ENCODE data around the gene CACNA1B.

Gene CACNA1B

DNA sequence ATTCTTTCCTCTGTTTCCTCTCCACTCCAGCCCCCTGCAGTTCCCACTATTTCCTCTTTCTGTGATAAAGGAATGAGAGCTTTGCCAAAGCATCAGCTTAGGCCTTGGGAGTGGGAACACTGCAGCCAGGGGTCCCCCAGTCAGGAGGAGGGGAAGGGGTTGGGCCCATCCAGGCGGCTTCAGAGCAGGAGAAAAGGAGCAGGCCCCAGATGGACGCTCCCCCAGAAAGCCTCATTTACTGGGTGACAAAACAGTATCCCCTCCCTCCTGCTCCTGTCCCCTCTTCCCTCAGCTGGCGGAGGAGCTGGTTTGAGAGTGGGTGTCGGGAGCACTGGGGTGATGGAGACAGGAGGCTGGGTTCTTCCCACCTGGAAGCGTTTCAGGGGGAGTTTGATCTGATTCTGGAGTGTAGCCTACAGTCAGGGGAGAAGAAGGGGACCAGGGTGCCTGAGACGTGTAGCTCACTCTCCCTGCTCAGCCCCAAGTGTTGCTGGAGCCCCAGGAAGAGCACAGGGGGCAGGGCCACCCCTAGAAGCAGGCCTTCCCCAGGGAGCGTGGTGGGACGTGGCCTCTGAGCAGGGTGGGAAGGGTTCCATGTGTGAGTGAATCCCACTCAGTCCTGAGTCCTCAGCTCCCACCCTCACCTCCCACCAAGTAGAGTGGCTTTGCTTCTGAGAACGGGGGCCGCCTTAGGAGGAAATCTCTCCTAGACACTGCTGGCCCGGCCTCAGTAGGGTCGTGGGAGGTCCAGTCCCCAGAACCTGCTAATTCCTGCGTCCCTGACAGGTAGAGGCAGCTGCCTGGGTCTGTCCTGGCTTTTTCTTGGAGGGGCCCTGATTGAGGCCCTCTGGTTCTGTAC is 173.1 kb downstream of the CACNA1B start:
- no peak overlapping the region for H3K4me3 ChIP-seq (replicated peaks in 1 of 2; ENCODE audit: low read depth in 2 of 2, low read length in 2 of 2)

DNA sequence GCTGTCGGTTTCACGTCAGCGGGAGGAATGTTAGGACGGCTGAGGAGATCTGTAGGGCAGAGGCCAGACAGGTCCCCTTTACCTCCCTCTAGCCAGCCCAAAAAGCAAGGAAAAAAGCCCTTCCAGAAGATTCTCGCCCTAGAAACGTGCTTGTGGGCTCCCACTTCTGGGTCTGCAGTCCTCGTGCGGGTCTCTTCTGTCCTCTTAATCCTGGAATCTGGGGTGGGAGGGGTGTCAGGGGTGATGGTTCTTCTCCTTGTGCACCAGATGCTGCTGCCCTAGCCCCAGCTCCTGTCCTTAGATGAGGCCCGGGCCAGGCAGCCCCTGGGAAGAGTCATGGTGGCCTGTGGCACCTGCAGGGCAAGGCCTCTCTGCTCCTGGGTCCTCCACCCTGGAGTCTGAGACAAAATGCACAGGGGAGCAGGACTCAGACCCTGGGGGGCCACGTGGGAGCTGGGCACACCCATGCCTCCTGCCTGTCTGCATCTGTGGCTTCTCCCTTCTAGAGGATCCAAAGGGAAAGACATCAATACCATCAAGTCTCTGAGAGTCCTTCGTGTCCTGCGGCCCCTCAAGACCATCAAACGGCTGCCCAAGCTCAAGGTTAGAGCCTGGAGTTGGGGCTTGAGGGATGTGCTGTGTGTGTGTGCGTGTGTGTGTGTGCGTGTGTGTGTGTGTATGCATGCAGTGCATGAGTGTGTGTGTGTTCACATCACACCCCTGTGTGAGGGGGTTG is 174.2 kb downstream of the CACNA1B start:
- no peak overlapping the region for H3K4me3 ChIP-seq (replicated peaks in 1 of 2; ENCODE audit: low read depth in 2 of 2, low read length in 2 of 2)
- DNase-seq (ENCODE audit: low read depth in 2 of 2), result no peak
- TF ChIP-seq, protein P1, sequence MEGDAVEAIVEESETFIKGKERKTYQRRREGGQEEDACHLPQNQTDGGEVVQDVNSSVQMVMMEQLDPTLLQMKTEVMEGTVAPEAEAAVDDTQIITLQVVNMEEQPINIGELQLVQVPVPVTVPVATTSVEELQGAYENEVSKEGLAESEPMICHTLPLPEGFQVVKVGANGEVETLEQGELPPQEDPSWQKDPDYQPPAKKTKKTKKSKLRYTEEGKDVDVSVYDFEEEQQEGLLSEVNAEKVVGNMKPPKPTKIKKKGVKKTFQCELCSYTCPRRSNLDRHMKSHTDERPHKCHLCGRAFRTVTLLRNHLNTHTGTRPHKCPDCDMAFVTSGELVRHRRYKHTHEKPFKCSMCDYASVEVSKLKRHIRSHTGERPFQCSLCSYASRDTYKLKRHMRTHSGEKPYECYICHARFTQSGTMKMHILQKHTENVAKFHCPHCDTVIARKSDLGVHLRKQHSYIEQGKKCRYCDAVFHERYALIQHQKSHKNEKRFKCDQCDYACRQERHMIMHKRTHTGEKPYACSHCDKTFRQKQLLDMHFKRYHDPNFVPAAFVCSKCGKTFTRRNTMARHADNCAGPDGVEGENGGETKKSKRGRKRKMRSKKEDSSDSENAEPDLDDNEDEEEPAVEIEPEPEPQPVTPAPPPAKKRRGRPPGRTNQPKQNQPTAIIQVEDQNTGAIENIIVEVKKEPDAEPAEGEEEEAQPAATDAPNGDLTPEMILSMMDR (IDR thresholded peaks at IDR 0.05; ENCODE audit: low read depth, low read length), result no peak

More for the DNA sequence above, 173.1 kb downstream of the CACNA1B start:
- DNase-seq (ENCODE audit: low read depth in 2 of 2), result no peak
- TF ChIP-seq, protein P1 (IDR thresholded peaks at IDR 0.05; ENCODE audit: low read depth, low read length), result no peak

GRCh38 chr9:138052322-138052615 is 174.7 kb downstream of the CACNA1B start:
- no peak for DNase-seq (ENCODE audit: low read depth in 2 of 2)
- H3K4me3 ChIP-seq (replicated peaks in 1 of 2; ENCODE audit: low read depth in 2 of 2, low read length in 2 of 2), result no peak overlapping the region
- TF ChIP-seq, protein P1 (IDR thresholded peaks at IDR 0.05; ENCODE audit: low read depth, low read length), result no peak

DNA sequence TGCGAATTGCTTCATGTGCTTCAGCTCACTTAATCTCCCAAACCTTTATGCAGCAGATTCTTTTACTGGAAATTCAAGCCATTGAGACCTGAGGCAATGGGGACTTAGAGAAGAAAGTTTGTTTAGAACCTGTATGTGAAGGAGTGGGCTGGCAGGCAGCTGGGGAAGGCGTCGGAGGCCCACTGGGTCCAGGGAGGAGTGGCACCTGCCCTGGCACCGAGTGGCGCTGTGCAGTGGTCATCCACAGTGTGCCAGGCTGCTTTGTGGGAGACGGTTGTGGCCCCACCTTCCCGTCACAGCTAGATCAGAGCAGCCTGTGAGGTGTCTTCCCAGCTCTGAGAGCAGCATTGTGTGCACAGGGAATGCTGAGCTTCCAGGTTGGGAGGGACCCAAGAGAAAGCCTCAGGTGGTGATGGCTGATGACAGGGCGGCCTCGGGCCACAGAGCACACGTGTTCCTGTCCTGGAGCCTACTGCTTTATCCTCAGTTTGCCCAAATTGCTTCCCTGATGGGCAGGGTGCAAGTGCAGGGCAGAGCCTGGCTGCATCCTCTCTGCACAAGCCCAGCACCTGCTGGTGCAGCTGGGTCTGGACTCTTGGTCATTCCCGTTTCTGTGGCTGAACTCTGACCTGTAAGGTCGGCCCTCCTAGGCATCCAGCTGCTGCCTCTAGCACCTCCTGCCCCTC is 175.2 kb downstream of the CACNA1B start:
- TF ChIP-seq, protein P1 (IDR thresholded peaks at IDR 0.05; ENCODE audit: low read depth, low read length), result no peak
- H3K4me3 ChIP-seq (replicated peaks in 1 of 2; ENCODE audit: low read depth in 2 of 2, low read length in 2 of 2), result no peak overlapping the region
- DNase-seq (ENCODE audit: low read depth in 2 of 2), result no peak

DNA sequence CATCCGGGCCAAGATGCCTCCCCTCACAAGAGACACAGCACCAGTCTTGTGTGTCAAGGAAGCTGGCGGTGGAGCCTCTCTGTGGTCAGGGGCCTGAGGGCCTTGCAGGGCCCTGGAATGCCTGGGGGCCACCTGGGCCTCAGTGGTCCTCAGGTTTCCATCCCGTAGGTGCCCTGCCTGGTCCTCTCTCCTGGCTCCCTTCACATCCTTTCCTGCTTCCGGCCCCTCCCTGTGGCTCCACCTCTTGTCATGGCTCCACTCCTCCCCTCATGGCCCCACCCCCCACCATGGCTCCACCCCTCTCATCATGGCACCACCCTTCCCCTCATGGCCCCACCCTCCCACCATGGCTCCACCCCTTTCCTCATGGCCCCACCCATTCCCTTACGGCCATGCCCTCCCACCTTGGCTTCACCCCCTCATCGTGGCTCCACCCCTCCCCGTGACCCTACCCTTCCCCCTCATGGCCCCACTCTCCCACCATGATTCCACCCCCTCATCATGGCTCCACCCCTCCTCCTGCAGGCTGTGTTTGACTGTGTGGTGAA is 175.8 kb downstream of the CACNA1B start:
- no peak for DNase-seq (ENCODE audit: low read depth in 2 of 2)
- TF ChIP-seq, protein P1 (IDR thresholded peaks at IDR 0.05; ENCODE audit: low read depth, low read length), result no peak
- H3K4me3 ChIP-seq (replicated peaks in 1 of 2; ENCODE audit: low read depth in 2 of 2, low read length in 2 of 2), result no peak overlapping the region

DNA sequence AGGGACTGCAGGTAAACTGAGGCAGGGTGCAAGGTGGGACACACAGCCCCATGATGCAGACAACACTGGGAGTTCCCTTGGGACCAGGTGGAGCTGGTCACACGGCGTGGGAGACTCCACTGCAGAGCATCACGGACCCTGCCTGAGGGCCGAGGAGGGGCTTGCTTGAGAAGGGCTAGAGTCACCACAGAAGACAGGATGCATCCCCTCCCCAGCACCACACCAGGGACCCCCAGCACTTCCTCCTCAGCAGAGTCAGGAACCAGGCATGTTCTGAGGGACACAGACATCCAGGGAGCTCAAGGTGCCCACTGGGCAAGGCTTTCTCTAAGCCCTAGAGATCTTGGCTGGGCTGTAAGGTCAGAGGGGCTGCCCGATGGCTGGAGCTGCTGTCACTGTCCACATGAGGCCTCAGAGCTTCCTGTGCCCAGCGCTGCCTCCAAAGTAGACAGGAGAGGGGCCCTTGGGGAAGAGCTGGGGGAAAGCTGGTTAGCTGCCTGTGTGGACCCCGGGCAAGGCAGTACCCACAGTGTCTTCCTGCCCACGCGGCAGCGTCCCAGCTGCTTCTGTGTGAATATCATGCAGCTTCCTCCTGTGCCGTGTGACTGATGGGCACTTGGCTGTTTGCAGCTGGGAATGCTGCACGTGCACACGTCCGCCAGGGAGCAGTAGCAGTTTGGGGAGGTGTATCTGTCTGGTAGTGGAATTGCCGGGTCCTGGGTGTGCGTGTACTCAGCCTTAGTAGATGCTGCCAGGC is 176.6 kb downstream of the CACNA1B start:
- no peak overlapping the region for H3K4me3 ChIP-seq (replicated peaks in 1 of 2; ENCODE audit: low read depth in 2 of 2, low read length in 2 of 2)
- TF ChIP-seq, protein P1 (IDR thresholded peaks at IDR 0.05; ENCODE audit: low read depth, low read length), result no peak
- no peak for DNase-seq (ENCODE audit: low read depth in 2 of 2)
